Neuronal stem cell (in vitro differentiated cells): ENCODE measurements around the gene RAP1A.

Experiments used
- DNase-seq: peaks from one replicate; pipeline ENCODE4 v3.0.0-alpha.2; 2013; ENCODE audit warnings: low spot score
- H2AFZ ChIP-seq: one replicate; pipeline ENCODE4 v1.6.1; 2013; ENCODE audit warnings: mild to moderate bottlenecking, low read length, inconsistent platforms
- H2AK5ac ChIP-seq: 2 replicates; pipeline ENCODE4 v1.6.1; 2013; ENCODE audit warnings: low read depth, mild to moderate bottlenecking, inconsistent platforms, low read length, moderate library complexity, mixed read lengths
- H2BK120ac ChIP-seq: 2 replicates; pipeline ENCODE4 v1.6.1; 2013; ENCODE audit warnings: low read depth, mild to moderate bottlenecking, inconsistent platforms, low read length, moderate library complexity, mixed read lengths
- H2BK12ac ChIP-seq: one replicate; pipeline ENCODE4 v1.6.1; 2013; ENCODE audit warnings: low read length, inconsistent platforms
- H2BK15ac ChIP-seq: 2 replicates; pipeline ENCODE4 v1.6.1; 2013; ENCODE audit warnings: mild to moderate bottlenecking, low read length, inconsistent platforms, mixed read lengths
- H2BK5ac ChIP-seq: one replicate; pipeline ENCODE4 v1.6.1; 2013; ENCODE audit warnings: inconsistent platforms, mild to moderate bottlenecking, low read length, moderate library complexity
- H3K14ac ChIP-seq: one replicate; pipeline ENCODE4 v1.6.1; 2013; ENCODE audit warnings: low read length, inconsistent platforms
- H3K18ac ChIP-seq: 2 replicates; pipeline ENCODE4 v1.6.1; 2013; ENCODE audit warnings: low read length, inconsistent platforms
- H3K23ac ChIP-seq: 2 replicates; pipeline ENCODE4 v1.6.1; 2013; ENCODE audit warnings: low read depth, mild to moderate bottlenecking, mixed read lengths, low read length, inconsistent platforms; ENCODE audit not compliant: poor library complexity
- H3K27ac ChIP-seq: replicated peaks from 3 replicates; pipeline ENCODE4 v1.5.1; 2013; ENCODE audit warnings: low read length, inconsistent platforms
- H3K27me3 ChIP-seq, 3 experiments: 2 replicates each; pipeline ENCODE4 v1.6.1; 2013; ENCODE audit warnings: low read length in 3 of 3, mild to moderate bottlenecking in 2 of 3, inconsistent platforms in 1 of 3, low read depth in 1 of 3, mixed read lengths in 1 of 3, moderate library complexity in 1 of 3; ENCODE audit not compliant: control insufficient read depth in 3 of 3, insufficient read depth in 3 of 3
- H3K36me3 ChIP-seq, 2 donors: replicated peaks in 1 of 2; 2 replicates each; pipeline ENCODE4 v1.6.1; 2013; ENCODE audit warnings: low read length in 2 of 2; ENCODE audit not compliant: control insufficient read depth in 2 of 2, insufficient read depth in 2 of 2
- H3K4ac ChIP-seq: 2 replicates; pipeline ENCODE4 v1.6.1; 2013; ENCODE audit warnings: inconsistent platforms, mild to moderate bottlenecking, low read length, moderate library complexity
- H3K4me1 ChIP-seq, 2 donors: 1 replicate in 1 of 2; 2 replicates in 1 of 2; pipeline ENCODE4 v1.6.1; 2013; ENCODE audit warnings: low read length in 2 of 2, low read depth in 1 of 2; ENCODE audit not compliant: control insufficient read depth in 2 of 2, insufficient read depth in 1 of 2
- H3K4me2 ChIP-seq: one replicate; pipeline ENCODE4 v1.6.1; 2013; ENCODE audit warnings: mild to moderate bottlenecking, low read length, inconsistent platforms; ENCODE audit not compliant: insufficient read depth, poor library complexity, severe bottlenecking
- H3K4me3 ChIP-seq, 2 donors: 2 replicates each; pipeline ENCODE4 v1.5.1; 2013; ENCODE audit warnings: low read length in 2 of 2, mild to moderate bottlenecking in 2 of 2, inconsistent platforms in 1 of 2, moderate library complexity in 1 of 2
- H3K79me1 ChIP-seq: one replicate; pipeline ENCODE4 v1.6.1; 2013; ENCODE audit warnings: low read depth, mild to moderate bottlenecking, inconsistent platforms, low read length, moderate library complexity
- H3K9ac ChIP-seq: one replicate; pipeline ENCODE4 v1.6.1; 2013; ENCODE audit warnings: mild to moderate bottlenecking, low read depth, low read length, inconsistent platforms; ENCODE audit not compliant: poor library complexity
- H3K9me3 ChIP-seq, 2 donors: replicated peaks in 1 of 2; 2 replicates each; pipeline versions ENCODE3 to v1.6.1; 2013; ENCODE audit warnings: low read length in 2 of 2, mild to moderate bottlenecking in 2 of 2, inconsistent platforms in 1 of 2, low read depth in 1 of 2, mixed read lengths in 1 of 2, moderate library complexity in 1 of 2; ENCODE audit not compliant: control insufficient read depth in 2 of 2, insufficient read depth in 1 of 2
- H4K8ac ChIP-seq: one replicate; pipeline ENCODE4 v1.6.1; 2013; ENCODE audit warnings: low read depth, mild to moderate bottlenecking, inconsistent platforms, low read length, moderate library complexity
- H4K91ac ChIP-seq: one replicate; pipeline ENCODE4 v1.6.1; 2013; ENCODE audit warnings: low read length, low read depth, mild to moderate bottlenecking, inconsistent platforms; ENCODE audit not compliant: poor library complexity
- WGBS, 2 donors: extraction: QIAGEN DNeasy Blood & Tissue Kit; methylation state at CpG; one replicate each; pipeline ENCODE4 v1.1.7; 2013; ENCODE audit warnings: missing lambda C conversion rate in 2 of 2, mixed read lengths in 1 of 2; ENCODE audit not compliant: insufficient read length in 2 of 2, insufficient replicate concordance in 1 of 2; ENCODE audit errors: extremely low coverage in 2 of 2; 5-methylcytosine and 5-hydroxymethylcytosine counted together

The RAP1A gene

GRCh38 chr1:111571987-111572386 lies 47.6 kb upstream of the RAP1A start:
- peak; percentile 8 for DNase-seq
- Histone ChIP-seq H2AK5ac (no peak overlapping the region), H3K36me3 (no peaks in the 10 kb centered on the region), H2BK15ac (no peak overlapping the region), H3K14ac (no peak overlapping the region), H3K23ac (no peak overlapping the region), H3K18ac (no peak overlapping the region), H3K79me1 (no peaks in the 10 kb centered on the region), H2BK5ac (no peak overlapping the region), H2BK120ac (no peak overlapping the region), H3K27me3 (no peaks in the 10 kb centered on the region), H3K27ac (no peak overlapping the region), H3K4me1 (peaks cover 0 to 8% of the 10 kb centered on the region in 2 donors), H4K91ac (no peak overlapping the region), H3K4me3 (no peak overlapping the region), H2AFZ (no peak overlapping the region), H3K4me2 (no peak overlapping the region), H3K9ac (no peak overlapping the region), H4K8ac (no peak overlapping the region), H3K4ac (no peak overlapping the region), H2BK12ac (no peak overlapping the region), H3K9me3 (no peaks in the 10 kb centered on the region)
- WGBS, 2 donors, result no CpG with 5 or more reads among the region's 2 CpGs

- no peak overlapping the region for H2AK5ac ChIP-seq
- no peak for DNase-seq
- no peaks in the 10 kb centered on the region for H3K9me3 ChIP-seq
- no peak overlapping the region for H4K8ac ChIP-seq
- no peak overlapping the region for H2BK120ac ChIP-seq
- H3K27me3 ChIP-seq, result no peaks in the 10 kb centered on the region
- H3K79me1 ChIP-seq, result no peaks in the 10 kb centered on the region
- no peak overlapping the region for H2BK5ac ChIP-seq
- no peak overlapping the region for H2BK15ac ChIP-seq
- H2AFZ ChIP-seq, result no peak overlapping the region
- no peaks in the 10 kb centered on the region for H3K36me3 ChIP-seq
- H3K4me1 ChIP-seq, result peaks cover 0 to 10% of the 10 kb centered on the region in 2 donors
- no peak overlapping the region for H3K4me2 ChIP-seq
- H4K91ac ChIP-seq, result no peak overlapping the region
- no peak overlapping the region for H3K4ac ChIP-seq
- H3K4me3 ChIP-seq, result no peak overlapping the region
- no peak overlapping the region for H3K27ac ChIP-seq
- H3K9ac ChIP-seq, result no peak overlapping the region
- no peak overlapping the region for H3K23ac ChIP-seq
- H3K14ac ChIP-seq, result no peak overlapping the region
- no CpG with 5 or more reads among the region's 7 CpGs for WGBS, 2 donors
- no peak overlapping the region for H3K18ac ChIP-seq
- no peak overlapping the region for H2BK12ac ChIP-seq
Measured at GRCh38 chr1:111576547-111576946, 43.0 kb upstream of the RAP1A start.

GRCh38 chr1:111577814-111578213 lies 41.8 kb upstream of the RAP1A start:
- no peak overlapping the region for H3K9ac ChIP-seq
- H3K4me1 ChIP-seq, result peaks cover 0 to 2% of the 10 kb centered on the region in 2 donors
- WGBS, 2 donors, result no CpG with 5 or more reads among the region's 2 CpGs
- no peak overlapping the region for H2AK5ac ChIP-seq
- H2BK120ac ChIP-seq, result no peak overlapping the region
- no peak overlapping the region for H3K4me2 ChIP-seq
- no peaks in the 10 kb centered on the region for H3K27me3 ChIP-seq
- no peak overlapping the region for H3K27ac ChIP-seq
- no peak overlapping the region for H2BK15ac ChIP-seq
- no peak overlapping the region for H4K8ac ChIP-seq
- H3K79me1 ChIP-seq, result no peaks in the 10 kb centered on the region
- no peak overlapping the region for H3K18ac ChIP-seq
- H3K23ac ChIP-seq, result no peak overlapping the region
- H3K4me3 ChIP-seq, result no peak overlapping the region
- DNase-seq, result no peak
- H4K91ac ChIP-seq, result no peak overlapping the region
- no peak overlapping the region for H3K14ac ChIP-seq
- H3K36me3 ChIP-seq, result no peaks in the 10 kb centered on the region
- no peak overlapping the region for H2BK5ac ChIP-seq
- H2BK12ac ChIP-seq, result no peak overlapping the region
- no peaks in the 10 kb centered on the region for H3K9me3 ChIP-seq
- H2AFZ ChIP-seq, result no peak overlapping the region
- H3K4ac ChIP-seq, result no peak overlapping the region

GRCh38 chr1:111581166-111581565 lies 38.4 kb upstream of the RAP1A start:
- Histone ChIP-seq H3K4me2 (no peak overlapping the region), H3K36me3 (no peaks in the 10 kb centered on the region)

More at GRCh38 chr1:111581166-111581565, 38.4 kb upstream of the RAP1A start:
- Histone ChIP-seq H2BK120ac (no peak overlapping the region), H2BK15ac (no peak overlapping the region), H3K4me1 (peaks cover 0 to 2% of the 10 kb centered on the region in 2 donors), H4K8ac (no peak overlapping the region), H3K4ac (no peak overlapping the region), H3K23ac (no peak overlapping the region), H3K27me3 (peaks cover 0 to 6% (median 0%) of the 10 kb centered on the region in 3 experiments), H3K27ac (no peak overlapping the region), H3K4me3 (no peak overlapping the region), H4K91ac (no peak overlapping the region), H2AFZ (no peak overlapping the region), H2BK12ac (no peak overlapping the region), H3K18ac (no peak overlapping the region), H2BK5ac (no peak overlapping the region), H3K79me1 (no peaks in the 10 kb centered on the region), H3K9ac (no peak overlapping the region), H3K9me3 (no peaks in the 10 kb centered on the region), H2AK5ac (no peak overlapping the region), H3K14ac (no peak overlapping the region)
- DNase-seq, result no peak
- WGBS, 2 donors, result 100% methylated on average over 1 of the region's 2 CpGs; no CpG with 5 or more reads in 1 of the 2 donors
